B cell (primary cell): Measurements from ENCODE around the gene HTT. TPM values are rescaled to one million over a fixed set of nuclear protein-coding genes. Genes with fewer than 3 reads are reported as not detected.

ENCODE experiments used
- ATAC-seq: fragments of 200-7000 bp; cut with Tn5 transposase; one replicate; pipeline ENCODE4 v1.10.0; 2021; ENCODE audit warnings: low read depth, mild to moderate bottlenecking, moderate number of reproducible peaks, moderate library complexity
- CTCF ChIA-PET: fragments of 350-600 bp; sonication (Branson Sonifier 250); formaldehyde crosslinking; loops from one replicate; lab custom pipeline; 2021; ENCODE audit warnings: antibody characterized with exemption, inconsistent platforms; lab: Charles Lee
- POLR2A ChIA-PET: fragments of 350-600 bp; sonication (Branson Sonifier 250); formaldehyde crosslinking; loops from one replicate; lab custom pipeline; 2021; ENCODE audit warnings: antibody characterized with exemption; lab: Charles Lee
- DNase-seq: peaks from one replicate; pipeline ENCODE4 v3.0.0; 2013
- H2AFZ ChIP-seq: 2 replicates; pipeline ENCODE4 v1.6.1; 2012; ENCODE audit warnings: mild to moderate bottlenecking, low read depth, low read length; ENCODE audit not compliant: insufficient read depth, poor library complexity, severe bottlenecking
- H3K27ac ChIP-seq, 2 donors: 1 replicate in 1 of 2; 2 replicates in 1 of 2; pipeline ENCODE4 v1.5.1; 2012 to 2013; ENCODE audit warnings: low read length in 2 of 2, mild to moderate bottlenecking in 2 of 2, moderate library complexity in 1 of 2
- H3K27me3 ChIP-seq, 4 experiments: fragments of 200-600 bp in 1 of 4; sonication (generic) in 1 of 4; replicated peaks in 1 of 4; 1 replicate in 2 of 4; 2 replicates in 2 of 4; pipeline versions ENCODE4 v1.6.1 to v1.7.0; 2013 to 2016; ENCODE audit warnings: low read length in 3 of 4, mild to moderate bottlenecking in 2 of 4, mixed read lengths in 1 of 4, moderate library complexity in 1 of 4; ENCODE audit not compliant: insufficient read depth in 4 of 4, control insufficient read depth in 3 of 4; ENCODE audit errors: control extremely low read depth in 1 of 4
- H3K36me3 ChIP-seq, 2 experiments: replicated peaks in 1 of 2; 1 replicate in 1 of 2; 2 replicates in 1 of 2; pipeline versions ENCODE4 v1.6.1 to v1.7.1; 2013; ENCODE audit warnings: low read length in 1 of 2; ENCODE audit not compliant: insufficient read depth in 2 of 2, control insufficient read depth in 1 of 2; ENCODE audit errors: control extremely low read depth in 1 of 2, extremely low read depth in 1 of 2
- H3K4me1 ChIP-seq, 2 donors: fragments of 200-600 bp in 1 of 2; sonication (generic) in 1 of 2; 1 replicate in 1 of 2; 2 replicates in 1 of 2; pipeline versions ENCODE4 v1.5.1 to v1.6.1; 2013 to 2017; ENCODE audit warnings: low read length in 2 of 2; ENCODE audit not compliant: control insufficient read depth in 2 of 2, insufficient read depth in 2 of 2
- H3K4me2 ChIP-seq: replicated peaks from 2 replicates; pipeline ENCODE3; 2012; ENCODE audit warnings: mild to moderate bottlenecking, low read depth, low read length; ENCODE audit not compliant: poor library complexity, severe bottlenecking
- H3K4me3 ChIP-seq, 5 experiments: fragments of 200-600 bp in 1 of 5; sonication (generic) in 1 of 5; 1 replicate in 3 of 5; 2 replicates in 2 of 5; pipeline versions ENCODE4 v1.5.1 to v1.7.0; 2011 to 2016; ENCODE audit warnings: low read length in 4 of 5, mild to moderate bottlenecking in 4 of 5, low read depth in 2 of 5, control low read depth in 1 of 5, moderate library complexity in 1 of 5; ENCODE audit not compliant: insufficient read depth in 1 of 5; ENCODE audit errors: control extremely low read depth in 1 of 5, extremely low read depth in 1 of 5
- H3K79me2 ChIP-seq: fragments of 200-600 bp; sonication (generic); one replicate; pipeline ENCODE4 v1.6.0; 2016; ENCODE audit warnings: low read length; ENCODE audit not compliant: control insufficient read depth, insufficient read depth
- H3K9ac ChIP-seq: fragments of 200-600 bp; sonication (generic); 2 replicates; pipeline ENCODE4 v1.6.1; 2017; ENCODE audit warnings: mild to moderate bottlenecking, low read length, moderate library complexity
- H3K9me3 ChIP-seq, 3 donors: one replicate each; pipeline versions ENCODE4 v1.6.1 to v1.7.1; 2013; ENCODE audit warnings: low read length in 2 of 3; ENCODE audit not compliant: control insufficient read depth in 2 of 3, insufficient read depth in 1 of 3; ENCODE audit errors: control extremely low read depth in 1 of 3
- H4K20me1 ChIP-seq: 2 replicates; pipeline ENCODE4 v1.6.0; 2012; ENCODE audit warnings: mild to moderate bottlenecking, low read length; ENCODE audit not compliant: insufficient read depth, control insufficient read depth, poor library complexity, severe bottlenecking
- H3K27ac Mint-ChIP-seq: one replicate; pipeline ENCODE4 v1.8.0; 2021; ENCODE audit warnings: mixed read lengths
- H3K27me3 Mint-ChIP-seq: one replicate; pipeline ENCODE4 v1.8.0; 2021; ENCODE audit warnings: mixed read lengths
- H3K4me1 Mint-ChIP-seq: one replicate; pipeline ENCODE4 v1.8.0; 2021; ENCODE audit warnings: mixed read lengths
- H3K4me3 Mint-ChIP-seq: one replicate; pipeline ENCODE4 v1.8.0; 2021; ENCODE audit warnings: mixed read lengths
- H3K9me3 Mint-ChIP-seq: one replicate; pipeline ENCODE4 v1.8.0; 2022; ENCODE audit warnings: mixed read lengths; ENCODE audit not compliant: insufficient read depth
- CTCF ChIP-seq: fragments of 200-600 bp; IDR thresholded peaks from one replicate; pipeline ENCODE4 v1.8.0; 2022; ENCODE audit warnings: antibody characterized with exemption, mild to moderate bottlenecking
- EZH2 ChIP-seq: IDR thresholded peaks from 2 replicates; pipeline ENCODE4 v1.6.1; 2012; ENCODE audit warnings: borderline replicate concordance, low read depth, mild to moderate bottlenecking, moderate library complexity, low read length; ENCODE audit not compliant: insufficient read depth, poor library complexity, severe bottlenecking
- WGBS: methylation state at CpG from one replicate; pipeline ENCODE4 v1.1.5; 2013; ENCODE audit warnings: missing lambda C conversion rate; ENCODE audit not compliant: insufficient coverage; 5-methylcytosine and 5-hydroxymethylcytosine counted together
- intact Hi-C: fragments of 100-400 bp; cut with micrococcal nuclease; formaldehyde crosslinking; loops from one replicate; pipeline ENCODE4 v1.10.0; 2022
- polyA plus RNA-seq: library from polyadenylated mRNA; depleted of rRNA; stranded (reverse); fragments of >200 nt; gene quantifications from 2 replicates; pipeline ENCODE4 v1.2.3, GENCODE V29; 2012
- total RNA-seq, 2 donors: library from RNA; stranded (reverse); fragments of 120-200 nt in 1 of 2; gene quantifications; 1 replicate in 1 of 2; 2 replicates in 1 of 2; pipeline versions ENCODE4 v1.2.3 to v1.2.4, GENCODE V29; 2013 to 2022

HTT gene
- total and polyA plus RNA-seq, 2 donors (not counting 1 experiment from before 2014, with no cell fraction given) = 52.8 to 195 TPM

- TF ChIP-seq EZH2 (no peak), CTCF (no peak)
- Mint-ChIP-seq H3K4me3 (no peak overlapping the region), H3K4me1 (peaks cover 1% of the 10 kb centered on the region), H3K27ac (no peak overlapping the region), H3K27me3 (no peaks in the 10 kb centered on the region), H3K9me3 (no peaks in the 10 kb centered on the region)
- CTCF ChIA-PET = interaction anchor here (1.2 kb wide), 1 partner anchor 239 kb away, joined by 3 read pairs; no protein-coding TSS in a partner anchor
- Histone ChIP-seq H4K20me1 (no peaks in the 10 kb centered on the region), H3K79me2 (no peaks in the 10 kb centered on the region), H2AFZ (no peak overlapping the region), H3K4me3 (no peak overlapping the region), H3K27ac (no peak overlapping the region), H3K9me3 (no peaks in the 10 kb centered on the region), H3K4me1 (no peaks in the 10 kb centered on the region), H3K36me3 (peaks cover 0 to 39% of the 10 kb centered on the region in 2 experiments), H3K9ac (no peak overlapping the region), H3K27me3 (no peaks in the 10 kb centered on the region), H3K4me2 (no peak overlapping the region)
- no peak for ATAC-seq
- WGBS = 95% methylated on average over 16 of the region's 17 CpGs
- intact Hi-C loops = no loop called here
- no peak for DNase-seq
- POLR2A ChIA-PET = no interaction called here
Measured at GRCh38 chr4:3241898-3242524, 167.5 kb downstream of the HTT start.

GRCh38 chr4:3243136-3243780 is 168.8 kb downstream of the HTT start:
- ChIA-PET POLR2A (interaction anchor here (0.5 kb wide), 1 partner anchor 169 kb away, joined by 9 read pairs; the partner anchor contains the start of genes HTT and HTT-AS), CTCF (no interaction called here)
- Histone ChIP-seq H3K4me1 (no peaks in the 10 kb centered on the region), H3K9me3 (no peaks in the 10 kb centered on the region), H3K79me2 (no peaks in the 10 kb centered on the region), H3K4me3 (no peak overlapping the region), H3K27ac (no peak overlapping the region), H3K27me3 (no peaks in the 10 kb centered on the region), H3K4me2 (no peak overlapping the region), H3K36me3 (peaks cover 0 to 31% of the 10 kb centered on the region in 2 experiments), H3K9ac (no peak overlapping the region), H4K20me1 (no peaks in the 10 kb centered on the region), H2AFZ (no peak overlapping the region)
- no peak overlapping the region for H3K27ac Mint-ChIP-seq
- intact Hi-C loops = no loop called here
- H3K9me3 Mint-ChIP-seq = no peaks in the 10 kb centered on the region
- no peak for ATAC-seq
- no peak overlapping the region for H3K4me3 Mint-ChIP-seq
- no peak for DNase-seq
- no peak for TF ChIP-seq EZH2
- TF ChIP-seq CTCF = no peak
- H3K4me1 Mint-ChIP-seq = peaks cover 1% of the 10 kb centered on the region
- no peaks in the 10 kb centered on the region for H3K27me3 Mint-ChIP-seq
- WGBS = 93% methylated on average over 17 of the region's 23 CpGs
